ENCODE results near the gene KRT12.

KRT12 gene

GRCh38 chr17:40812639-40813038, 54.4 kb downstream of the KRT12 start:
- no peak for DNase-seq

All from DMS53 (cell line).